ENCODE results near the gene POMC.

- no peak for TF ChIP-seq CTCF (conservative IDR thresholded peaks at IDR 0.05)
- TF ChIP-seq ZFX (IDR thresholded peaks at IDR 0.05): no peak
Observed at GRCh38 chr2:25176541-25177181, 8.3 kb upstream of the POMC start.

Measured in C4-2B (cell line).